ENCODE data around the gene QDPR.
"Not testable (repeated sequence)": the region's sequence is repeated elsewhere in the genome, so short reads cannot be mapped to it uniquely, and the experiment has no call there.

The QDPR gene

DNA sequence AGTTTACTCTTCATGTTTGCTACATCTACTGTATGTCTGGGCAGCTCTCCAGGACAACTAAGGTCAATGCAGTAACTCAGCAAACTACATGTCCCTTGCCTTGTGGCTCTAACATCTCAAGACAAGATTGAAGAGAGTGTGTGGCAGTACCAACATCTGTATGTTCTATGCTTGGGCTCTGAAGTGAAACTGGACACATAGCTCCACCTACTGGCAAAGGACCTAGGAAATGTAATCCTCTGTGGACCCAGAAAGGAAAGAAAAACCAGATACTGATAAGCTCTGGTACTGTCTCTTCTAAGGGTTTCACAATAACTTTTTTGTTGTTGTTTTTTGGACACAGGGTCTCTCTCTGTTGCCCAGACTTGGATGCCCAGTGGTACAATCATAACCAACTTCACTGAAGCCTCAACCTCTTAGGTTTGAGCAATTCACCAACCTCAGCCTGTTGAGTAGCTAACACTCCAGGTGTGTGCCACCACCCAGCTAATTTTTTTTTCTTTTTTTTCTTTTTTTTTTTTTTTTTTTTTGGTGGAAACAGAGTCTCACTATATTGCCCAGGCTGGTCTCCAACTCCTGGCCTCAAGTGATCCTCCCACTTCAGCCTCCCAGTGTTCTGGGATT is 64.1 kb downstream of the QDPR start:
- TF ChIP-seq ZNF274 (IDR thresholded peaks at IDR 0.05; ENCODE audit: low read depth, low read length): no peak
- no peak overlapping the region for H3K4me3 ChIP-seq (ENCODE audit: low read length)

DNA sequence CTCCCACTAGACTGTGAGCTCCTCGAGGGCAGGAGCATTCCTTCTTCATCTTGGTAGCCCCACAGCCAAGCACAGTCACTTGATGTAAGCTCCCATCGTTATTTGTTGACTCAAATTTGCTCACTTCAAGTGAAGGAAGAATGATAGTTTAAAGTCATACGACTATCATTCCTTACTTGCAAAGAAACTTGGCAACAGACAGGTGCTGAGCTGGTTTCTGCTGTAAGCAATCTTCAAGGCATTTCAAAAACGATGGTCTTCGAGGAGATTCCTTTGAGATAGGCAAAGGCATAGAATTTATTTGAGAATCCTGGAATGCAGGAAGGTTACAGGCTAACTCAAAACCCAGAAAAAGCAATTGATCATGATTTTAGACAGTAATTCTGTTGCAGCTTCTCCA is 64.8 kb downstream of the QDPR start:
- H3K4me3 ChIP-seq (ENCODE audit: low read length): no peak overlapping the region
- TF ChIP-seq ZNF274 (IDR thresholded peaks at IDR 0.05; ENCODE audit: low read depth, low read length): no peak

GRCh38 chr4:17442477-17442876 is 69.4 kb downstream of the QDPR start:
- not testable (repeated sequence) for H3K4me3 ChIP-seq (ENCODE audit: low read length)

DNA sequence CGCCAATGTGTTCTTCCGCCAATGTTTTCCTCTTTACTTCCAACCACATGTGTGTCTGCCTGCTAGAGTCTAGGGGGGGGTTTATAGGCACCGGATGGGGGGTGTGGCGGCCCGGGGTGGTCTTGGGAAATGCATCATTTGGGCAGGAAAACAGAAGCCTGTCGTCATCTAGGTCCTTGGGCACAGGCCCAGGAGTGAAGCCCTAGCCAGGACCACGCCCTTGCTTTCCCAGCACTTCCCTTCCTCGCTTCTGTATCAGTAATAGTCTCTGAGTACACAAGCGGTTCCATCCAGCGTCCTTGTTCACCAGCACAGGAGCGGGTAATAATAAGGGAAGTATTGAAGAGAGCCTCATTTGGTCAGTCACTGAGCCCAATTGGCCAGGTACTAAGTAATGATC is 74.5 kb downstream of the QDPR start:
- no peak overlapping the region for H3K4me3 ChIP-seq (ENCODE audit: low read length)
- TF ChIP-seq ZNF274 (IDR thresholded peaks at IDR 0.05; ENCODE audit: low read depth, low read length): no peak

DNA sequence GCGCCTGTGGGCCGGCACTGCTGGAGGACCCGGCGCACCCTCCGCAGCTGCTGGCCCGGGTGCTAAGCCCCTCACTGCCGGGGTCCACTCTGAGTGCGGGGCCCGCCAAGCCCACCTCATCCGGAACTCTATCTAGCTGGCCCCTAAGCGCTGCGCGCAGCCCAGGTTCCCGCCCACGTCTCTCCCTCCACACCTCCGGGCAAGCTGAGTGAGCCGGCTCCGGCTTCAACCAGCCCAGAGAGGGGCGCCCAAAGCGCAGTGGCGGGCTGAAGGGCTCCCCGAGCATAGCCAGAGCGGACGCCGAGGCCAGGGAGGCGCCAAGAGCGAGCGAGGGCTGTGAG is 75.2 kb downstream of the QDPR start:
- no peak overlapping the region for H3K4me3 ChIP-seq (ENCODE audit: low read length)
- no peak for TF ChIP-seq ZNF274 (IDR thresholded peaks at IDR 0.05; ENCODE audit: low read depth, low read length)
